Osteocyte (in vitro differentiated cells): ENCODE measurements around the gene GFY. TPM values are rescaled to one million over a fixed set of nuclear protein-coding genes. Genes with fewer than 3 reads are reported as not detected.

Source experiments
- DNase-seq: peaks from one replicate; pipeline ENCODE4 v3.0.0; 2021; ENCODE audit warnings: mixed read lengths; ENCODE audit not compliant: unreplicated experiment; ENCODE audit errors: extremely low spot score
- H3K27ac Mint-ChIP-seq: one replicate; pipeline ENCODE4 v1.8.0; 2021; ENCODE audit warnings: mild to moderate bottlenecking, mixed read lengths; ENCODE audit not compliant: unreplicated experiment
- H3K27me3 Mint-ChIP-seq: one replicate; pipeline ENCODE4 v1.8.0; 2021; ENCODE audit warnings: mixed read lengths; ENCODE audit not compliant: unreplicated experiment
- H3K36me3 Mint-ChIP-seq: one replicate; pipeline ENCODE4 v1.8.0; 2021; ENCODE audit warnings: mixed read lengths; ENCODE audit not compliant: unreplicated experiment
- H3K4me1 Mint-ChIP-seq: one replicate; pipeline ENCODE4 v1.8.0; 2021; ENCODE audit warnings: mixed read lengths; ENCODE audit not compliant: unreplicated experiment
- H3K4me3 Mint-ChIP-seq: one replicate; pipeline ENCODE4 v1.8.0; 2021; ENCODE audit warnings: mild to moderate bottlenecking, moderate library complexity, mixed read lengths; ENCODE audit not compliant: unreplicated experiment
- H3K9me3 Mint-ChIP-seq: one replicate; pipeline ENCODE4 v1.8.0; 2021; ENCODE audit warnings: mixed read lengths; ENCODE audit not compliant: unreplicated experiment
- CTCF ChIP-seq: fragments of 200-600 bp; sonication (generic); IDR thresholded peaks from 2 replicates; pipeline ENCODE4 v1.5.0; 2021; ENCODE audit warnings: antibody characterized with exemption, mild to moderate bottlenecking, moderate library complexity
- total RNA-seq: library from RNA; stranded (reverse); gene quantifications from 2 replicates; pipeline ENCODE4 v1.2.1, GENCODE V29; 2021

Gene GFY
- total RNA-seq, 1 donor from 2014 or later, result not detected

GRCh38 chr19:49421039-49421877 is 3.9 kb upstream of the GFY start:
- Mint-ChIP-seq H3K27ac (no peak overlapping the region), H3K4me3 (peak overlapping the region; percentile 14), H3K9me3 (no peaks in the 10 kb centered on the region), H3K4me1 (peaks cover 23% of the 10 kb centered on the region), H3K36me3 (no peaks in the 10 kb centered on the region), H3K27me3 (peaks cover 89% of the 10 kb centered on the region)
- no peak for TF ChIP-seq CTCF
- peak; percentile 82 for DNase-seq

GRCh38 chr19:49421878-49422202 is 3.3 kb upstream of the GFY start:
- no peaks in the 10 kb centered on the region for H3K9me3 Mint-ChIP-seq
- H3K4me3 Mint-ChIP-seq, result no peak overlapping the region
- no peak for TF ChIP-seq CTCF
- H3K27me3 Mint-ChIP-seq, result peaks cover 89% of the 10 kb centered on the region
- no peak overlapping the region for H3K27ac Mint-ChIP-seq
- H3K4me1 Mint-ChIP-seq, result peaks cover 24% of the 10 kb centered on the region
- no peaks in the 10 kb centered on the region for H3K36me3 Mint-ChIP-seq
- no peak for DNase-seq

- Mint-ChIP-seq H3K27ac (no peak overlapping the region), H3K27me3 (peaks cover 89% of the 10 kb centered on the region)
Measured at GRCh38 chr19:49422407-49423070, 2.6 kb upstream of the GFY start.

GRCh38 chr19:49423071-49423984 is 1.9 kb upstream of the GFY start, which contains the start of gene PTH2:
Gene PTH2, minus strand, starts transcription at chr19:49423441. Its CDS starts 102 bp downstream, at chr19:49423339.
- peaks cover 89% of the 10 kb centered on the region for H3K27me3 Mint-ChIP-seq

More at GRCh38 chr19:49422407-49423070, 2.6 kb upstream of the GFY start:
- Mint-ChIP-seq H3K36me3 (peaks cover 2% of the 10 kb centered on the region), H3K4me1 (peaks cover 24% of the 10 kb centered on the region), H3K9me3 (no peaks in the 10 kb centered on the region), H3K4me3 (peak overlapping the region; percentile 64)
- TF ChIP-seq CTCF, result peak; percentile 55
- DNase-seq, result peak; percentile 84

More at GRCh38 chr19:49423071-49423984, 1.9 kb upstream of the GFY start, which contains the start of gene PTH2:
- H3K4me1 Mint-ChIP-seq, result peaks cover 30% of the 10 kb centered on the region
- peak; percentile 83 for DNase-seq
- peak within 1 kb of the TSS; percentile 64 for H3K4me3 Mint-ChIP-seq
- H3K9me3 Mint-ChIP-seq, result no peaks in the 10 kb centered on the region
- H3K27ac Mint-ChIP-seq, result no peak within 1 kb of the TSS
- peaks cover 2% of the 10 kb centered on the region for H3K36me3 Mint-ChIP-seq
- no peak for TF ChIP-seq CTCF
